Sciatic nerve (tissue), 2 donors: ENCODE results near the gene ZMIZ1. TPM values are rescaled to one million over a fixed set of nuclear protein-coding genes. Genes with fewer than 3 reads are reported as not detected.

Experiments used
- ATAC-seq: fragments of 200-7000 bp; cut with Tn5 transposase; one replicate; pipeline ENCODE4 v1.9.1; 2020; ENCODE audit warnings: mild to moderate bottlenecking, moderate library complexity
- DNase-seq: peaks from one replicate; pipeline ENCODE4 v3.0.0-alpha.2; 2020; ENCODE audit warnings: low spot score
- intact Hi-C: fragments of 100-400 bp; cut with DNase I; formaldehyde crosslinking; loops from one replicate; pipeline ENCODE4 v1.14.2; 2022
- total RNA-seq: library from RNA; stranded (reverse); fragmentation: NEBNext Ultra II Directional; extraction: Animal tissue kit (Norgen Biotek cat#: 25700); gene quantifications from one replicate; pipeline ENCODE4 v1.2.1, GENCODE V29; 2021
- donor health status: DM: no; HTN: no; CAD: no.
- donor health status: DM: no; HTN: no; CAD: no.

Gene ZMIZ1
- total RNA-seq, 1 donor from 2014 or later = 96.7 TPM

- intact Hi-C loops = no loop called here
- DNase-seq (no peak), ATAC-seq (no peak)
Measured at GRCh38 chr10:79238158-79238520, 169.4 kb downstream of the ZMIZ1 start.

GRCh38 chr10:79238606-79239005 lies 169.8 kb downstream of the ZMIZ1 start:
- intact Hi-C loops = no loop called here
- no peak for DNase-seq
- ATAC-seq = no peak

GRCh38 chr10:79239275-79239779 lies 170.6 kb downstream of the ZMIZ1 start:
- ATAC-seq (peak; percentile 29), DNase-seq (no peak)
- intact Hi-C loops = no loop called here

- intact Hi-C loops = no loop called here
- ATAC-seq (no peak), DNase-seq (no peak)
Measured at GRCh38 chr10:79239924-79240581, 171.3 kb downstream of the ZMIZ1 start.

GRCh38 chr10:79241629-79241989 lies 172.8 kb downstream of the ZMIZ1 start:
- ATAC-seq = no peak
- intact Hi-C loops = no loop called here

GRCh38 chr10:79241990-79242619 lies 173.3 kb downstream of the ZMIZ1 start:
- intact Hi-C loops = no loop called here
- DNase-seq = peak; percentile 81
- peak; percentile 63 for ATAC-seq

More at GRCh38 chr10:79241629-79241989, 172.8 kb downstream of the ZMIZ1 start:
- no peak for DNase-seq

- ATAC-seq = peak; percentile 48
- intact Hi-C loops = no loop called here
- peak; percentile 80 for DNase-seq
Measured at GRCh38 chr10:79242620-79243152, 173.9 kb downstream of the ZMIZ1 start.

- intact Hi-C loops = no loop called here
- no peak for ATAC-seq
- no peak for DNase-seq
Measured at GRCh38 chr10:79243181-79244067, 174.7 kb downstream of the ZMIZ1 start.

- no peak for DNase-seq
- ATAC-seq = no peak
- intact Hi-C loops = no loop called here
Measured at GRCh38 chr10:79244068-79244442, 175.3 kb downstream of the ZMIZ1 start.

- ATAC-seq (no peak), DNase-seq (no peak)
- intact Hi-C loops = no loop called here
Measured at GRCh38 chr10:79244841-79245504, 176.2 kb downstream of the ZMIZ1 start.

GRCh38 chr10:79245539-79246208 lies 176.9 kb downstream of the ZMIZ1 start:
- intact Hi-C loops = no loop called here
- no peak for ATAC-seq
- no peak for DNase-seq

GRCh38 chr10:79246209-79246581 lies 177.4 kb downstream of the ZMIZ1 start:
- intact Hi-C loops = no loop called here
- no peak for DNase-seq
- ATAC-seq = peak; percentile 23

- DNase-seq = peak; percentile 80
- intact Hi-C loops = no loop called here
- peak; percentile 59 for ATAC-seq
Measured at GRCh38 chr10:79246606-79247275, 178.0 kb downstream of the ZMIZ1 start.

- intact Hi-C loops = no loop called here
- DNase-seq (no peak), ATAC-seq (no peak)
Measured at GRCh38 chr10:79247373-79248137, 178.8 kb downstream of the ZMIZ1 start.

- intact Hi-C loops = no loop called here
- peak; percentile 84 for DNase-seq
- peak; percentile 12 for ATAC-seq
Measured at GRCh38 chr10:79248341-79249185, 179.8 kb downstream of the ZMIZ1 start.
